Right lobe of liver (tissue), 4 donors: ENCODE data around the gene NR2C2AP.

Experiments used
- POLR2A ChIP-seq: fragments of 450-650 bp; IDR thresholded peaks from one replicate; pipeline ENCODE4 v1.6.1; 2017; ENCODE audit warnings: antibody characterized with exemption, mild to moderate bottlenecking
- TF ChIP-seq, protein P1 (sequence below), 4 donors: fragments of 200-600 bp in 3 of 4; fragments of 450-650 bp in 1 of 4; IDR thresholded peaks; one replicate each; pipeline versions ENCODE4 v1.5.1 to v1.8.0; 2016 to 2022; ENCODE audit warnings: antibody characterized with exemption in 4 of 4, mild to moderate bottlenecking in 2 of 4
- donor health status: DM: no; HTN: no; CAD: no.
- donor health status: DM: no; HTN: no; CAD: no.
- donor health status: DM: no; HTN: yes; CAD: no.

DNA sequence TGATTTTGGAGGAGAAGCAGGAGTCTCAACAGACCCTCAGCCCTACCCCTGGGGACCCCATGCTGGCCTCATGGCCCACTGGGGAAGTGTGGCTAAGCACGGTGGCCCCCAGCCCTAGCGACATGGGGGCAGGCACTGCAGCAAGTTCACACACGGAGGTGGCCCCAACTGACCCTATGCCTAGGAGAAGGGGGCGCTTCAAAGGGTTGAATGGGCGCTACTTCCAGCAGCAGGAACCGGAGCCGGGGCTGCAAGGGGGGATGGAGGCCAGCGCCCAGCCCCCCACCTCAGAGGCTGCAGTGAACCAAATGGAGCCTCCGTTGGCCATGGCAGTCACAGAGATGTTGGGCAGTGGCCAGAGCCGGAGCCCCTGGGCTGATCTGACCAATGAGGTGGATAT is 23.4 kb upstream of the NR2C2AP start:
- no peak for TF ChIP-seq POLR2A
- TF ChIP-seq, protein P1, sequence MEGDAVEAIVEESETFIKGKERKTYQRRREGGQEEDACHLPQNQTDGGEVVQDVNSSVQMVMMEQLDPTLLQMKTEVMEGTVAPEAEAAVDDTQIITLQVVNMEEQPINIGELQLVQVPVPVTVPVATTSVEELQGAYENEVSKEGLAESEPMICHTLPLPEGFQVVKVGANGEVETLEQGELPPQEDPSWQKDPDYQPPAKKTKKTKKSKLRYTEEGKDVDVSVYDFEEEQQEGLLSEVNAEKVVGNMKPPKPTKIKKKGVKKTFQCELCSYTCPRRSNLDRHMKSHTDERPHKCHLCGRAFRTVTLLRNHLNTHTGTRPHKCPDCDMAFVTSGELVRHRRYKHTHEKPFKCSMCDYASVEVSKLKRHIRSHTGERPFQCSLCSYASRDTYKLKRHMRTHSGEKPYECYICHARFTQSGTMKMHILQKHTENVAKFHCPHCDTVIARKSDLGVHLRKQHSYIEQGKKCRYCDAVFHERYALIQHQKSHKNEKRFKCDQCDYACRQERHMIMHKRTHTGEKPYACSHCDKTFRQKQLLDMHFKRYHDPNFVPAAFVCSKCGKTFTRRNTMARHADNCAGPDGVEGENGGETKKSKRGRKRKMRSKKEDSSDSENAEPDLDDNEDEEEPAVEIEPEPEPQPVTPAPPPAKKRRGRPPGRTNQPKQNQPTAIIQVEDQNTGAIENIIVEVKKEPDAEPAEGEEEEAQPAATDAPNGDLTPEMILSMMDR (IDR thresholded peaks at IDR 0.05): no peak
